ENCODE data around the gene TSC22D1. TPM values are rescaled to one million over a fixed set of nuclear protein-coding genes. Genes with fewer than 3 reads are reported as not detected.

Gene TSC22D1
- total RNA-seq, 1 donor from 2014 or later, result 153 TPM

DNA sequence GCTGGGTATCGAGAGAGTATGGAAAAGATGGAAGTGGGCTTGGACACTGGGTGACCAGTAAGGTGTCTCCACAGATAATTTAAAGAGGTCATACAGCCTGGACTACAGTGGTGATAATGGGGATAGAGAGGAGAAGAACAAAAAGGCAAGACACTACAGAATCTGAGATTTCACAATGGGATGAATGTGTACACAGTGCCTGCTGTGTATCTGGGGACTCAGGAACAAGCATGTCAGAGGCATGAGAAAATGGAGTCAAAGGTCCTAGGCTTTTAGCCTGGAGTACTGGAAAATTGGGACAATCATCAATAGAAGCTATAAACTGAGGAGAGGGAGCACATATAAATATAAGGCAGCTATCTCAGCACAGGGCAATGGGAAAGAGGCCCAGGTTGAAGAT lies 69.4 kb downstream of the TSC22D1 start:
- Mint-ChIP-seq H3K9me3 (ENCODE audit: low read depth) (peaks cover 4% of the 10 kb centered on the region), H3K27ac (no peak overlapping the region), H3K36me3 (ENCODE audit: insufficient read depth) (peaks cover 13% of the 10 kb centered on the region), H3K4me3 (ENCODE audit: low read depth) (no peak overlapping the region), H3K4me1 (ENCODE audit: low read depth) (peaks cover 6% of the 10 kb centered on the region), H3K27me3 (no peaks in the 10 kb centered on the region)
- TF ChIP-seq, protein P1, sequence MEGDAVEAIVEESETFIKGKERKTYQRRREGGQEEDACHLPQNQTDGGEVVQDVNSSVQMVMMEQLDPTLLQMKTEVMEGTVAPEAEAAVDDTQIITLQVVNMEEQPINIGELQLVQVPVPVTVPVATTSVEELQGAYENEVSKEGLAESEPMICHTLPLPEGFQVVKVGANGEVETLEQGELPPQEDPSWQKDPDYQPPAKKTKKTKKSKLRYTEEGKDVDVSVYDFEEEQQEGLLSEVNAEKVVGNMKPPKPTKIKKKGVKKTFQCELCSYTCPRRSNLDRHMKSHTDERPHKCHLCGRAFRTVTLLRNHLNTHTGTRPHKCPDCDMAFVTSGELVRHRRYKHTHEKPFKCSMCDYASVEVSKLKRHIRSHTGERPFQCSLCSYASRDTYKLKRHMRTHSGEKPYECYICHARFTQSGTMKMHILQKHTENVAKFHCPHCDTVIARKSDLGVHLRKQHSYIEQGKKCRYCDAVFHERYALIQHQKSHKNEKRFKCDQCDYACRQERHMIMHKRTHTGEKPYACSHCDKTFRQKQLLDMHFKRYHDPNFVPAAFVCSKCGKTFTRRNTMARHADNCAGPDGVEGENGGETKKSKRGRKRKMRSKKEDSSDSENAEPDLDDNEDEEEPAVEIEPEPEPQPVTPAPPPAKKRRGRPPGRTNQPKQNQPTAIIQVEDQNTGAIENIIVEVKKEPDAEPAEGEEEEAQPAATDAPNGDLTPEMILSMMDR (IDR thresholded peaks at IDR 0.05; ENCODE audit: unreplicated experiment), result no peak
- DNase-seq (ENCODE audit: low spot score, unreplicated experiment), result no peak

DNA sequence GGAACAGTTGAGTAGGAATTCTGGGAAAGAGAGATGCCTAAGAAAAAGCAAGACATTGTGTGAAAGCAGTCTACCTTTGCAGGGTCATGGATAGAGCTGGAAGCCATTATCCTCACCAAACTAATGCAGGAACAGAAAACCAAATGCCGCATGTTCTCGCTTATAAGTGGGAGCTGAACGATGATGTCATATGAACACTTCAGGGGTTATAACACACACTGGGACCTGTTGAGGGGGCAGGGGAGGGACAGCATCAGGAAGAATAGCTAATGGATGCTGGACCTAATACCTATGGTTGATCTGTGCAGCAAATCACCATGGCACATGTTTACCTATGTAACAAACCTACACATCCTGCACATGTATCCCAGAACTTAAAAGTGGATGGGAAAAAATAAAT lies 69.9 kb downstream of the TSC22D1 start:
- no peaks in the 10 kb centered on the region for H3K27me3 Mint-ChIP-seq
- TF ChIP-seq, protein P1 (IDR thresholded peaks at IDR 0.05; ENCODE audit: unreplicated experiment), result no peak
- no peak overlapping the region for H3K4me3 Mint-ChIP-seq (ENCODE audit: low read depth)
- H3K36me3 Mint-ChIP-seq (ENCODE audit: insufficient read depth), result peaks cover 11% of the 10 kb centered on the region
- H3K9me3 Mint-ChIP-seq (ENCODE audit: low read depth), result peaks cover 4% of the 10 kb centered on the region
- no peak overlapping the region for H3K27ac Mint-ChIP-seq
- DNase-seq (ENCODE audit: low spot score, unreplicated experiment), result no peak
- H3K4me1 Mint-ChIP-seq (ENCODE audit: low read depth), result peaks cover 6% of the 10 kb centered on the region

DNA sequence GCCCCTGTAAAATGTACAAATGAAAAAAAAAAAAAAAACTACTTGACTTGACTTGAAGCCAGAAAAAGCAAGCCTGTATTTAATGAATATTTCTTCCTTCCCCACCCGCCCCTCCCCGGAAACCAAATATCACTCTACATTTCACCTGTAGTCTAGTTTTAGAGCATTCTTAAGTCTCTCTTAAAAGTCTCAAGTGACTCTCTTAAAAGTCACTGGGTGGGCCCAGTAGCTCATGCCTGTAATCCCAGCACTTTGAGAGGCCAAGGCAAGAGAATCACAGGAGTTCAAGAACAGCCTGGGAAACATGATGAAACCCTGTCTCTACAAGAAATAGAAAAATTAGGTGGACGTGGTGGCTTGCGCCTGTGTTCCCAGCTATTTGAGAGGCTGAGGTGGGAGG lies 72.0 kb downstream of the TSC22D1 start:
- Mint-ChIP-seq H3K27ac (no peak overlapping the region), H3K9me3 (ENCODE audit: low read depth) (peaks cover 4% of the 10 kb centered on the region), H3K4me1 (ENCODE audit: low read depth) (peaks cover 10% of the 10 kb centered on the region), H3K27me3 (no peaks in the 10 kb centered on the region), H3K36me3 (ENCODE audit: insufficient read depth) (peaks cover 8% of the 10 kb centered on the region), H3K4me3 (ENCODE audit: low read depth) (no peak overlapping the region)
- TF ChIP-seq, protein P1 (IDR thresholded peaks at IDR 0.05; ENCODE audit: unreplicated experiment), result no peak
- no peak for DNase-seq (ENCODE audit: low spot score, unreplicated experiment)

DNA sequence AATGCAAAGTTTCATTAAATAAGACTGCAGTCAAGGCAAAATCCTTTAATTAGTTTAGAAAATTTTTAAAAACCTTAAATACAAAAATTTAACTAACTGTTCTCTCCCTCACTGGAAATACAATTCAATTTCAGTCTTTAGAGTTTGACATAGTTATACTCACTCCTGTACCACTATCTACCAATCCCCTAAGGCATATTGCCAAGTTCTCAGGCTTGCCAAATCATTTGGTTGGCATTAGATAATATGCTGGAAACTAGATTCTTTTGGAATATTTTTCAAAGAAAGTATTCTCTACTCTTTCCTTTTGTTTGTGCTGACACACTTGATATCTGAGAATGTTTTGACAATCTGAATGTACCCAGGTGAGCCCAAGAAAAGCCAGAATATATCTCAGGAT lies 77.2 kb downstream of the TSC22D1 start:
- no peak for DNase-seq (ENCODE audit: low spot score, unreplicated experiment)
- Mint-ChIP-seq H3K27me3 (no peaks in the 10 kb centered on the region), H3K4me1 (ENCODE audit: low read depth) (peaks cover 3% of the 10 kb centered on the region), H3K9me3 (ENCODE audit: low read depth) (peaks cover 15% of the 10 kb centered on the region), H3K4me3 (ENCODE audit: low read depth) (no peak overlapping the region), H3K27ac (no peak overlapping the region), H3K36me3 (ENCODE audit: insufficient read depth) (peaks cover 24% of the 10 kb centered on the region)
- TF ChIP-seq, protein P1 (IDR thresholded peaks at IDR 0.05; ENCODE audit: unreplicated experiment), result no peak

DNA sequence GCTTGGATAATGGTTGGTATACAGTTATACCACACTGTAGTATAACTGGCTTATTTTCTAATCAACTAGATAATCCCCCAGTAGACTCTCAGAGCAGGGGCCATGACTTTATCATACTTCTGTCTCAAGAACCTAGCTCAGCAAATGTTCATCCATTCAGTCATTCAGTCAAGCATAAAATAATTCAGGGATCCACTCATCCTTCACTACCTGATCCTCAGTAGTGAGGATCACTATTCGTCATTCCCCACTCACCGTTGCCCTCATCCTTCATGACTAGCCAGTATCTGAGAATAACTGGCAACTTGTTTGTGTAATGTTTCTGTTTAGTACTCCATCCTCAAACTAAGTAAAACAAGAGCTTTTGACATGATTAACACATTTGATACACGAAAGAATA lies 77.6 kb downstream of the TSC22D1 start:
- H3K4me1 Mint-ChIP-seq (ENCODE audit: low read depth), result peaks cover 3% of the 10 kb centered on the region
- no peaks in the 10 kb centered on the region for H3K27me3 Mint-ChIP-seq
- TF ChIP-seq, protein P1 (IDR thresholded peaks at IDR 0.05; ENCODE audit: unreplicated experiment), result no peak
- no peak overlapping the region for H3K27ac Mint-ChIP-seq
- peaks cover 24% of the 10 kb centered on the region for H3K36me3 Mint-ChIP-seq (ENCODE audit: insufficient read depth)
- peaks cover 15% of the 10 kb centered on the region for H3K9me3 Mint-ChIP-seq (ENCODE audit: low read depth)
- H3K4me3 Mint-ChIP-seq (ENCODE audit: low read depth), result no peak overlapping the region
- no peak for DNase-seq (ENCODE audit: low spot score, unreplicated experiment)

Data from progenitor cell of endocrine pancreas (in vitro differentiated cells).